Loucy (cell line): Measurements from ENCODE around the gene KIAA0232.

Source experiments
- EZH2phosphoT487 ChIP-seq: fragments of 200-600 bp; IDR thresholded peaks from 2 replicates; pipeline ENCODE4 v1.6.1; 2018; ENCODE audit warnings: antibody characterized with exemption, mild to moderate bottlenecking, moderate library complexity, borderline replicate concordance
- TF ChIP-seq, protein P1 (sequence below): fragments of 200-600 bp; sonication (generic); conservative IDR thresholded peaks from 2 replicates; pipeline ENCODE4 v1.5.1; 2014; ENCODE audit warnings: mild to moderate bottlenecking, antibody characterized with exemption, low read length

GRCh38 chr4:6915041-6916005 lies 132.8 kb downstream of the KIAA0232 start:
- TF ChIP-seq, protein P1, sequence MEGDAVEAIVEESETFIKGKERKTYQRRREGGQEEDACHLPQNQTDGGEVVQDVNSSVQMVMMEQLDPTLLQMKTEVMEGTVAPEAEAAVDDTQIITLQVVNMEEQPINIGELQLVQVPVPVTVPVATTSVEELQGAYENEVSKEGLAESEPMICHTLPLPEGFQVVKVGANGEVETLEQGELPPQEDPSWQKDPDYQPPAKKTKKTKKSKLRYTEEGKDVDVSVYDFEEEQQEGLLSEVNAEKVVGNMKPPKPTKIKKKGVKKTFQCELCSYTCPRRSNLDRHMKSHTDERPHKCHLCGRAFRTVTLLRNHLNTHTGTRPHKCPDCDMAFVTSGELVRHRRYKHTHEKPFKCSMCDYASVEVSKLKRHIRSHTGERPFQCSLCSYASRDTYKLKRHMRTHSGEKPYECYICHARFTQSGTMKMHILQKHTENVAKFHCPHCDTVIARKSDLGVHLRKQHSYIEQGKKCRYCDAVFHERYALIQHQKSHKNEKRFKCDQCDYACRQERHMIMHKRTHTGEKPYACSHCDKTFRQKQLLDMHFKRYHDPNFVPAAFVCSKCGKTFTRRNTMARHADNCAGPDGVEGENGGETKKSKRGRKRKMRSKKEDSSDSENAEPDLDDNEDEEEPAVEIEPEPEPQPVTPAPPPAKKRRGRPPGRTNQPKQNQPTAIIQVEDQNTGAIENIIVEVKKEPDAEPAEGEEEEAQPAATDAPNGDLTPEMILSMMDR: no peak
- TF ChIP-seq EZH2phosphoT487: no peak
